Hypothalamus (tissue), 51 donors: ENCODE results near the gene ELFN2.
A peak's percentile ranks its signal among the peaks of the same experiment; 100 is the strongest.

ENCODE experiments used
- DNase-seq, 51 donors: peaks; one replicate each; lab custom pipeline; 2025; lab: John Stamatoyannopoulos, UW

Gene ELFN2

DNA sequence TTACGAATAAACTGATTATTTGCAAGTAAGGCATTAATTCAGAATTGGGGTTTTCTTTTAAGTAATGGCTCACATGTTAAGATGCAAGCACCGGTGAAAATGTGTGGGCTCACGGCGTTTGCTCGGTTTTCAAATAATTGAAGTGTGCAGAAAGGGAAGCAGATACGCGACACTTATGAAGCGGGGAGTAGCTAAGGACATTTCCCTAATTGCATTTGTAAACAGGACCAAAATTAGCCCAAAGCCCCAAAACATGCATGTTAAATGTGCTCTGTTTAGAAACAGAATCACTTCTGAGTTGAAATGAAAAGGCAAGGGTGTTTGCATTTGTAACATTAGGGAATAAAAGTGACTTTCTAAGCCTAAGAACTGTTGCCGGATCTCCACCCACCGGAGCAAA is 61.3 kb downstream of the ELFN2 start:
- no peak for DNase-seq

DNA sequence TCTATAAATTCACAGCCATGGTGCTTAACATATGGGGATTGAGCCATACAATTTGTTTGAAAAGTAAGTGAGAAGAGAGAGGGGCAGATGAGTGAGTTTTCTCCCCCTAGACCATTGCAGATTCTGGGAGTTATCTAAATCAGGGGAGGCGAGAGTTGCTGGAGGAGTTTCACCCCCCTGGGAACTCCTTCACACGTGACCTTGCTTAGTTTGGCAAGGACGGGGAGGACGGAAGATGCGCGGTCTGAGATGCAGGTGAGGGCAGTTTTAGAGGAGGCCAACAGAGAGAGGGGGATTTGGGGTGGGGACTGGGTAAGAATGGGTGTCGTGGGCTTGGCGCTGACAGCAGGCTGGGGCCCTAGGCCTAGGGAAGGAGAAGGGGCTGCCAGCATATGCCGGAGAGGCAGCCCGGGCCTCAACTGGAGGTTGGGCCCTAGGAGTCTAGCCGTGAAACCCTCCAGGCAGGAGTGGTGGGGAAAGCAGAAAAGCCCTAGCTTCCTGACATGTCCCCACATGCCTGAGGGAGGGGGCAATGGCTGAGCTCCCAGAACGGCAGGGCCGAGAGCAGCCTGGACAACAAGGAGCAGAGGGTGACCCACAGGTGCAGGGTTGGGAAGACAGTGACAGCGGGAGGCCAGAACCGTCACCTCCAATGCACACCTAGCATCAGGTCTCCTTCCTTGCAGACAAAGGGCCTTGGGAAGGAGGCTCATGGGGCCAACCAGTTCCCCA is 63.9 kb downstream of the ELFN2 start:
- DNase-seq = no peak

DNA sequence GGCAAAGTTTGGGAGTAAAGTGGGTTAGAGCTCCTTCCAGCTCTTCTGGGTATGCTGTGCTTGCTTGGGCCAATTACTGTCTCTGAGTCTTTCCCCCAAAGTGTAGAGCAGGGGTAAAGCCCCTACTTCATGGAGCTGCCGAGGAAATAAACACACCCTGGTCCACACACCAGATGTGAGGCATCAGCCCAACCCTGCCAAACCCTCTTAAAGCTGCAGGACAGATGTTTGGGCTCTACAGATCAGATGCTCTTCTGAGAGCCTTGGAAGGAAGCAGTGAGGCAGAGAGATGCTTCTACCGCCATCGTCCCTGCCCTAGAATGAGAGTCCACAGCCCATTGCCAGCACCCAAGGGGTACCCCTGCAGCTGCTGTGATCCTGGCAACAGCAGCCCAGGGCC is 64.7 kb downstream of the ELFN2 start:
- no peak for DNase-seq

DNA sequence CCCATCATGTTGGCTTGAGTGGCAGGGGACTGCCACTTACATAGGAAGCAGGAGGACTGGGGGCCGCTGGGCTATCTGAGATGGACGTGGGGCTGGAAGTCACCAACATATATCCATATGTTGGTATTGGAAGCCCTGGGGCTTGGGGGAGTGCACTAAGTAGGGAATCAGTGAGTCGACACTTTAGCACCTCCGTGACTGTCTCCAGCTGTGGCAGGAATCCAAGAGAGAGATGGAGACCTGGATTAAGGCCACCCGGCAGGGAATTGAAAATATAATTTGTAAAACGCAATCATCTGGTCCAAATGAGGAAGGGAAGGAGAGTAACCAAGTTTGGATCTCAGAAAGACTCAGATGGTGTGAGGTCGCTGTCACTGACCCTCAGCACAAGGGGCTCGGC is 68.4 kb downstream of the ELFN2 start:
- no peak for DNase-seq

DNA sequence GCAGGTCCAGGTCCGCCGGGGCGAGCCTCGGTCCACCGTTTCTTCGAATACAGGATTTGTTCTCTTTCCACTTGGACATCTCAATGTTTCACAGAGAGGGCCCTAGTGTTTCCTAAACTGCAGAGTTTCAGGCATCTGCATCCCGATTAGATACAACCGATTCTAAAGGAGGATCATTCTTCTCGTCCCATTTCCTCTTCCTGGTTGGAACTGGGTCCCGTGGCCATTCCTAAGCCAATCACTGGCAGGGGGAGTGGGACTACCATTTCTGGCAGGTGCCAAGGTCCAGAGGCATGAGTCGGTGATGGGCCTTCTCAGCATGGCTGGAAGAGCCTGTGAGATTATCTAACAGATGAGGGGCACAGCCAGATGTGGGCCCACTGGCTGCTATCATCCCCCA is 68.9 kb downstream of the ELFN2 start:
- no peak for DNase-seq

GRCh38 chr22:37357446-37358075 is 69.7 kb downstream of the ELFN2 start:
- DNase-seq = no peak

DNA sequence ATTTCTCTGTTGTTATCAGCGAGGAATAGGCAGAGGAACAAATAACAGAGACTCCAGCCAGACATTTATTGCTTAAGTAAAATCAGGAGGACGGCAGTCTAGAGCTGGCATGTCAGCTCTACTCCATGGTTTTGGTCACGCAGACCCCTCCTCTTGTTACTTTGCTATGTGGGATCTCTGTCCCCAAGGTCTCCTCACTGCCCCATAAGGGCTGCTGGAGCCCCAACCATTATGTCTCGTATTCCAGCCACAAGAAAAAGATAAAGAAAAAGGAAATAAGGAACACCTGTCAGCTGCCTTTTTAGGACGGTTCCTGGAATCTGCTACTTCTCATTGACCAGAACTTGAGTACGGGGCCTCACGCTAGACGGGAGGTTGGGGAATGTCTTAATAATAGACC is 70.4 kb downstream of the ELFN2 start:
- no peak for DNase-seq

GRCh38 chr22:37355174-37355573 is 72.1 kb downstream of the ELFN2 start:
- DNase-seq = no peak

GRCh38 chr22:37354670-37355069 is 72.6 kb downstream of the ELFN2 start:
- no peak for DNase-seq

GRCh38 chr22:37354261-37354660 is 73.0 kb downstream of the ELFN2 start:
- no peak for DNase-seq

- DNase-seq = no peak
Observed at GRCh38 chr22:37353839-37354238, 73.4 kb downstream of the ELFN2 start.

DNA sequence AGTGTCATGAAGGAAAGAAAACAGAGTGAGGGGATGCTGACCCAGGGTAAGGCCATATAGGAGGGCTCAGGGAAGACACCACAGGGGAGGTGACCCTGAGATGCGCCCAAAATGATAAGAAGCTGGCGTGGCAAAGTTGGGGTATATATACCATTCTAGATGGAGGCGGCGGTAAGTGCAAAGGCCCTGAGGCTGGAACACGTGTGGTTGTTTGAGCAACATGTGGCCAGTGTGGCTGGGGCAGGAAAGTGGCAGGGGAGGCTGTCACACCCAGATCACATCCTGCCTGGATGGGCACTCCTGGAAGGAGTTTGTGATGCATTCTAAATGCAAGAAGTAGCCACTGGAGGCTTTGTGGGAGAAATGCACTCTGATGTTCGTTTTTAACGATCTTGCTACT is 74.8 kb downstream of the ELFN2 start:
- no peak for DNase-seq

DNA sequence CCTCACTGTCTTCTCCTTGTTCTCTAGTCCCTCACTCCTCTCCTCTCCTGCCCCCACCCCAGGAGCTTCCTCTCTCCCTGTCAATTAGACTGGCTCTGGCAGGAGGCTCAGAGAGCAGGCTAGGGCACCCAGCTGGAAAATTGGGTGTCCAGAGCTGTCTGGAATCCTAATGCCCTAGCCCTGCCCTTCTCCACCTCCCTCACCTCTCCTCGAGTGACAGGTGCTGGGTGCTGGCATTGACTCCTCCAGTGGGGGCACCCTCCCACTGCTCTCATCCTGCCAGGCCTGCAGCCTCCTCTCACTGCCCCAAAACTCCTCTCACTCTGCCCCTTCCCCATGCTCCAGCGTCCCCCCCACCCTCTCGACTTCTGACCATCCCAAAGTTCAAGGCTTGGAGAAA is 76.0 kb downstream of the ELFN2 start:
- DNase-seq = no peak

- DNase-seq = no peak
Observed at GRCh38 chr22:37349043-37349814, 78.0 kb downstream of the ELFN2 start.

DNA sequence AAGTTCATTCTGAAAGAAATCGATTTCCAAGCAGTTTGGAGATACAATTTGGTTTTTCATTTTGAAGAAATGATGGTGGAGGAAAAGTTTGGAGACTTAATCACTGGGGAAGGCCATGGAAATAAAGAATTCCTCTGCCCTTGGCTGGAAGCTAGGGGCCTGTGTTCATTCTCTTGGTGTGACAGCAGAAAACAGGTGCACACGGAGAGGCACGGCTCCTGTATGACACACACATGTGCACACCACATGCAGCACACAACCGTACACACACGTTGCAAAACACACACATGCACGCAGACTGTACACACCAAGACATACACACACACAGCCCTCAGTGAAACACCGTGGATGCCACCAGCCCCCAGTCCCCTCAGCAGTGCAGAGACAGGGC is 80.8 kb downstream of the ELFN2 start:
- DNase-seq = no peak

DNA sequence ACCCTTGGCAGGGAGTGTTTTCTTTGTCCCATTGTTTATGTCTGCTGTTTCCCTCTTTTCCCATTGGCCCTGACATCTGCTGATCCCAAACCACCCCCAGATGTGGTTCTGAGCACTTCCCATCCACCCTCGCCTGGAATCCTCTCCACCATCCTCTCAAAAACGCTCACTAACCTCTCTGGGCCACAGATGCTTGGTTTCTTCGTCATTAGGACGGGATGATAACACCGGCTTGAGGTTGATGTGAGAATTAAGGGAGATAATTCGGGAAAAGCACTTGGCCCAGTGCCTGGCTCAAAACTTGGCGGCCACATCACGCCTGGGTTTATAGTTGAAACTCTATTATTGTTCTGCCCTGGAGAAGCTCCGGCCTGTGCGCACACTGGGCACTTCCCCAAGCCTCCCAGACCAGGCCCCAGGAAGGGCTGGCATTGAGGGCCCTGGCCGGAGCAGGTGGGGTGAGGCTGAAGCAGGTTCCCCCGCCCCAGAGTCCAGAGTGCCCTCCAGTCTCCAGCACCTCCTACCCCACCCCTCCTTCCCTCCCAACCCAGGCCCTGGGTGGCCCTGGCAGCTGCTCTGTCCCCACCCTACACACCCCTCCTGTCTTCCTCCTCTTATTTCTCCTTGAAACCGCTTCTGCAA is 81.3 kb downstream of the ELFN2 start:
- peak in 1 of 51 donors; percentile 9 for DNase-seq

DNA sequence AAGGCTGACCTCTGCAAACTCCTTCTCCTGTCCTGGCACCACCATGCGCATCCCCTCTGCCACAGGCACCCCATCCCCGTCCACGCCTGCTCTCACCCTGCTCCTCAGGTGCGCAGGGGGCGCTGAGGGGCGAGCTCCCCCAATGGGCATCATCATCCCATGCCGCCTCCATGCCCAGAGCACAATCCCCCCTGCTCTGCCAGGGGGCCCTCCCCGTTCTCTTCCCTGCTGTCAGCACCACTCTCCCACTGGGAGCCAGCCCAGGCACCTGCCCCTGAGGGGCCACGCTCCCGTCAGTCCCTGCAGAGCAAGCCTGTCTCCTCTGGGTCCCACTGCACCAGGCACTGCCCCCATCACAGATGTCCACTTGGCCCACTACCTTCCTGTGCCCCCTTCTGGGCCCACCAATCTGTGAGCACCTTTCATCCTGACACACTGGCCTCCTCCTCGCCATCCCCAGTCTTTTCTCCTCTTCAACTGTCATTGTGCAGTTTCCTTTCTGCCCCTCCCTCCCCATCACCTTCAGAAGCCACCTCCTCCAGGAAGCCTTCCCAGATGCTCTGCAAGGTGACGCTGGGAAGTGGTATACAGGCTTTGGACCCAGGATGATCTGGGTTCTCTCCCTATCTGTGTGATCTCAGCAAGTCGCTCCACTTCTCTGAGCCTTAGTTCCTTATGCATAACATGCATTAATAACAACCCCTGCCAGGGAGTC is 82.4 kb downstream of the ELFN2 start:
- DNase-seq = no peak

GRCh38 chr22:37343863-37344734 is 83.2 kb downstream of the ELFN2 start:
- DNase-seq = no peak

- DNase-seq = peak in 1 of 51 donors; percentile 69
Observed at GRCh38 chr22:37343348-37343747, 83.9 kb downstream of the ELFN2 start.

DNA sequence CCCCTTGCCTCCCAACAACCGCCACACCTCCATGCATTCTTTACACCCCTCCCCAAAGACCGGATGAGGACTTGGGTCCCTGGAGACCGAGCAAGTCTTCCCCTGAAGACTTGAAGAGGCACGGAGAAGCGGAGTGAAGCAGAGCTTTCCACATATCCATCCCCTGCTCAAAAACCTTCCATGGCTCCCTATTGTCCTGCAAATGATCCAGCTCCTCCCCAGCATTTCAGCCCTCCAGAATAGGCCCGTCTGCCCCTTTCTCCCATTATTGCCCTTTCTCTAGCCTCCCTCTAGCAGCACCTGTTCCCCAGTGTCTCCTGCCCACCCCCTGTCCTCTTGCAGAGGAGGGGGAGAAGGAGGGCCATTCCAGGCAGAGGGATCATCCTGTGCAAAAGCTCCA is 85.2 kb downstream of the ELFN2 start:
- DNase-seq = no peak
